Gastroesophageal sphincter (tissue), 4 donors: Measurements from ENCODE around the gene HAUS3. TPM values are rescaled to one million over a fixed set of nuclear protein-coding genes. Genes with fewer than 3 reads are reported as not detected.

ENCODE experiments used
- ATAC-seq: fragments of 150-250 bp; one replicate; pipeline ENCODE4 v1.9.1; 2016; ENCODE audit warnings: mild to moderate bottlenecking, moderate library complexity
- H3K27ac ChIP-seq, 4 donors: fragments of 200-600 bp; sonication (generic) in 3 of 4; 1 replicate in 3 of 4; 2 replicates in 1 of 4; pipeline ENCODE4 v1.5.1; 2016 to 2019
- H3K27me3 ChIP-seq: fragments of 200-600 bp; sonication (generic); one replicate; pipeline ENCODE4 v1.5.1; 2019
- H3K36me3 ChIP-seq, 2 donors: fragments of 200-600 bp; sonication (generic); one replicate each; pipeline ENCODE4 v1.5.1; 2019; ENCODE audit warnings: control low read depth in 1 of 2
- H3K4me1 ChIP-seq, 3 donors: fragments of 200-600 bp; sonication (generic); 1 replicate in 2 of 3; 2 replicates in 1 of 3; pipeline ENCODE4 v1.5.1; 2016 to 2019; ENCODE audit warnings: control low read depth in 2 of 3
- H3K4me3 ChIP-seq, 2 donors: fragments of 200-600 bp; sonication (generic); one replicate each; pipeline ENCODE4 v1.5.1; 2019; ENCODE audit warnings: mild to moderate bottlenecking in 1 of 2, moderate library complexity in 1 of 2
- H3K9me3 ChIP-seq, 3 donors: fragments of 200-600 bp; sonication (generic); one replicate each; pipeline ENCODE4 v1.5.1; 2017 to 2019; ENCODE audit warnings: control low read depth in 2 of 3
- EP300 ChIP-seq: sonication (generic); formaldehyde crosslinking; IDR thresholded peaks from one replicate; pipeline ENCODE4 v1.6.1; 2017; ENCODE audit warnings: antibody characterized with exemption, mild to moderate bottlenecking
- POLR2A ChIP-seq, 2 donors: fragments of 450-650 bp; IDR thresholded peaks; one replicate each; pipeline ENCODE4 v1.6.1; 2017; ENCODE audit warnings: antibody characterized with exemption in 2 of 2, mild to moderate bottlenecking in 2 of 2, moderate library complexity in 1 of 2
- POLR2AphosphoS5 ChIP-seq: sonication (generic); formaldehyde crosslinking; IDR thresholded peaks from one replicate; pipeline ENCODE4 v1.6.1; 2017; ENCODE audit warnings: antibody characterized with exemption
- WGBS, 2 donors: methylation state at CpG; one replicate each; pipeline ENCODE4 v1.1.5; 2018; ENCODE audit warnings: low coverage in 1 of 2; 5-methylcytosine and 5-hydroxymethylcytosine counted together
- total RNA-seq, 4 donors: library from RNA; depleted of rRNA; stranded (reverse); fragments of >200 nt; gene quantifications; one replicate each; pipeline ENCODE4 v1.1.0, GENCODE V29; 2016
- TF ChIP-seq, protein P1 (sequence below), 4 experiments: fragments of 200-600 bp in 2 of 4; fragments of 450-650 bp in 2 of 4; sonication (generic) in 1 of 4; IDR thresholded peaks; one replicate each; pipeline ENCODE4 v1.5.1; 2017 to 2019; ENCODE audit warnings: antibody characterized with exemption in 4 of 4, mild to moderate bottlenecking in 2 of 4, moderate library complexity in 2 of 4

Gene HAUS3
- total RNA-seq, 4 donors from 2014 or later, result 10.0 to 16.3 (median 12.7) TPM

DNA sequence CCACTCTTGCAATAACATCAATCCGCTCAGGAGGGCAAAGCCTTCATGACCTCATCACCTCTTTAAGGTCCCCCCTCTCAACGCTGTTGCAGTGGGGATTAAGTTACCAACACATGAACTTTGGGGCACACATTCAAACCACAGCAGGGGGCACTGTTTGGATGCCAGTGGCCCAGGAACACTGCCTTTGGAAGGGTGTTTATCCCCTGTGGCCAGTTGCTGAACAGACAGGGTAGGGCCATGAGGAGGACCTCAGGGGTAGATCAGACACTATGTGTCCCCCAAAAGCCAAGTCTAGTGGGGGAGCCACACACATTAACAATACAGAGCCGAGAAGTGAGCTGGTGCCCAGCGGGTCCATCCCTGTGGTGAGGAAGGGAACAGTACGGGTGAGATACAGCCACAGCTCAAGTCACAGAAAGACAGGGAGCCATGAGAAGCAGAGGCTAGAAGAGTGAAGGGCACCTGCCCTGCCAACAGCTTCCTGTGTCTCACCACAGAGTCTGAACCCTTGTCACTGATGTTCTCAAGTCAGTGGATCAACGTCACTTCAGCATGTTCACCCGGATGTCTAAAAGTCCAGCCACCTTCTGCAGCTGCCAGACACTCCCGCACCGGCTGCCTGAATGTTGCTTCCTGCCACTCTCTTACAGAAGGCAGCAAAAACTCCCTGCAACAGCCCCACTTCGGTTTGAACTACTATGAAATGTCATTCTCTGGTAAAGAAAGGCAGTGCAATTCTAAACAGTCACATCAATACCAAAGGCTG is 39.8 kb upstream of the HAUS3 start:
- no peaks in the 10 kb centered on the region for H3K9me3 ChIP-seq
- no peaks in the 10 kb centered on the region for H3K36me3 ChIP-seq
- no peaks in the 10 kb centered on the region for H3K27me3 ChIP-seq
- TF ChIP-seq EP300, result no peak
- no peak for TF ChIP-seq POLR2A (IDR thresholded peaks at IDR 0.05)
- TF ChIP-seq POLR2AphosphoS5, result no peak
- TF ChIP-seq, protein P1, sequence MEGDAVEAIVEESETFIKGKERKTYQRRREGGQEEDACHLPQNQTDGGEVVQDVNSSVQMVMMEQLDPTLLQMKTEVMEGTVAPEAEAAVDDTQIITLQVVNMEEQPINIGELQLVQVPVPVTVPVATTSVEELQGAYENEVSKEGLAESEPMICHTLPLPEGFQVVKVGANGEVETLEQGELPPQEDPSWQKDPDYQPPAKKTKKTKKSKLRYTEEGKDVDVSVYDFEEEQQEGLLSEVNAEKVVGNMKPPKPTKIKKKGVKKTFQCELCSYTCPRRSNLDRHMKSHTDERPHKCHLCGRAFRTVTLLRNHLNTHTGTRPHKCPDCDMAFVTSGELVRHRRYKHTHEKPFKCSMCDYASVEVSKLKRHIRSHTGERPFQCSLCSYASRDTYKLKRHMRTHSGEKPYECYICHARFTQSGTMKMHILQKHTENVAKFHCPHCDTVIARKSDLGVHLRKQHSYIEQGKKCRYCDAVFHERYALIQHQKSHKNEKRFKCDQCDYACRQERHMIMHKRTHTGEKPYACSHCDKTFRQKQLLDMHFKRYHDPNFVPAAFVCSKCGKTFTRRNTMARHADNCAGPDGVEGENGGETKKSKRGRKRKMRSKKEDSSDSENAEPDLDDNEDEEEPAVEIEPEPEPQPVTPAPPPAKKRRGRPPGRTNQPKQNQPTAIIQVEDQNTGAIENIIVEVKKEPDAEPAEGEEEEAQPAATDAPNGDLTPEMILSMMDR (IDR thresholded peaks at IDR 0.05), result no peak
- H3K4me3 ChIP-seq, result no peak overlapping the region
- ATAC-seq, result no peak
- WGBS, 2 donors, result 62 to 74% methylated on average over 7 to 10 of the region's 10 CpGs
- H3K4me1 ChIP-seq, result no peaks in the 10 kb centered on the region
- no peak overlapping the region for H3K27ac ChIP-seq

DNA sequence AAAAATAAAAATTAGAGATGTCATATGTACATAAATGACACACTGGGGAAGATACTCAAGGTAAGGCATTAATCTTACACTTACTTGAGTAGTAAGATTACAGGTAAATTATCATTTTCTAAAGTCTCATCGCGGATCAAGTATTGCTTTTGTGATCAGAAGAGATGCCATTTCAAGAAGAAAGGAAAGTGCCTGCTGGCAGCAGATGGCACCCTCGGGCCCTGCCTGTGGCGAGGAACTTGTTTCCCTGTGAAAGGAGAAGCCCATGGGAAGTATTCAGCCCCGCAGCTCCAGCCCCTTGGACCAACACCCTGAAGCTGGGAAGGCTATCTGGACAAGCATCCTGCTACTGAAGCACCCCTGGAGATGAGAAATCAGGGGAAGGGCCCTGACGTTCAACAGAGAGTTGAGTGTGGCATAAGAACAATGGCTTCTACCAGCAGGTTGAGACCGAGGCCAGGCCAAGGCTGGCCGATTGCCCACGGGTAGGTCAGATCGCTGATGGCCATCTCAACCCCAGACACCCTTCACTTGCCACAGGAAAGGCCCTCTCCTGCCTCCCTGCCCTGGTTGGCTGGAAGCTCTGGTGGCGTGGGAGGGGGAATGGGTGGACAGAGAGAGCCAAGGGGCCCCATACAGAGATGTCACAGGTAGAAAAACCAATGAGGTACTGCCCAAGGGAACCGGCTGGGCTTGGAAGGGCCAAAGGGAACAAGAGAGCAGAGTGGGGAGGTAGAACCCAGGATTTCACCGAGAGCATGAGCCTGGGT is 38.8 kb upstream of the HAUS3 start:
- WGBS, 2 donors, result 72 to 83% methylated on average over 8 to 10 of the region's 13 CpGs
- ATAC-seq, result no peak
- no peaks in the 10 kb centered on the region for H3K9me3 ChIP-seq
- no peaks in the 10 kb centered on the region for H3K36me3 ChIP-seq
- no peaks in the 10 kb centered on the region for H3K4me1 ChIP-seq
- no peaks in the 10 kb centered on the region for H3K27me3 ChIP-seq
- TF ChIP-seq EP300 (no peak), POLR2AphosphoS5 (no peak), POLR2A (IDR thresholded peaks at IDR 0.05) (no peak)
- TF ChIP-seq, protein P1 (IDR thresholded peaks at IDR 0.05), result no peak
- no peak overlapping the region for H3K4me3 ChIP-seq
- no peak overlapping the region for H3K27ac ChIP-seq

DNA sequence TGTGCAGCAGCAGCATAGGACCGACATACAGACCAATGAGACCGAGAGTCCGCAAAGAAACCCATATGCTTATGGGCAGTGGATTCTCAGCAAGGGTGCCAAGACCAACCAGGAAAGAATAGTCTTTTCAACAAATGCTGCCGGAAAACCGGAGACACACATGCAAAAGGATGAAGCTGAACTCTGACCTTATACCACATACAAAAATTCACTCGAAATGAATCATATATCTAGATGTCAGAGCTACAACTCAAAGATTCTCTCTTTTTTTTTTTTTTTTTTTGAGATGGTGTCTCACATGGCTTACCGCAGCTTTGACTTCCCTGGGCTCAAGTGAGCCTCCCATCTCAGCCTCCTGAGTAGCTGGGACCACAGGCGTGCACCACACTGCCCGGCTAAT is 36.0 kb upstream of the HAUS3 start:
- Histone ChIP-seq H3K36me3 (peaks cover 0 to 5% of the 10 kb centered on the region in 2 donors), H3K9me3 (no peaks in the 10 kb centered on the region), H3K27ac (no peak overlapping the region), H3K27me3 (no peaks in the 10 kb centered on the region), H3K4me3 (no peak overlapping the region), H3K4me1 (no peaks in the 10 kb centered on the region)
- no peak for ATAC-seq
- TF ChIP-seq POLR2AphosphoS5, result no peak
- no peak for TF ChIP-seq EP300
- TF ChIP-seq POLR2A (IDR thresholded peaks at IDR 0.05), result no peak
- TF ChIP-seq, protein P1 (IDR thresholded peaks at IDR 0.05), result no peak
- WGBS, 2 donors, result 85 to 92% methylated on average over 8 to 9 of the region's 9 CpGs

DNA sequence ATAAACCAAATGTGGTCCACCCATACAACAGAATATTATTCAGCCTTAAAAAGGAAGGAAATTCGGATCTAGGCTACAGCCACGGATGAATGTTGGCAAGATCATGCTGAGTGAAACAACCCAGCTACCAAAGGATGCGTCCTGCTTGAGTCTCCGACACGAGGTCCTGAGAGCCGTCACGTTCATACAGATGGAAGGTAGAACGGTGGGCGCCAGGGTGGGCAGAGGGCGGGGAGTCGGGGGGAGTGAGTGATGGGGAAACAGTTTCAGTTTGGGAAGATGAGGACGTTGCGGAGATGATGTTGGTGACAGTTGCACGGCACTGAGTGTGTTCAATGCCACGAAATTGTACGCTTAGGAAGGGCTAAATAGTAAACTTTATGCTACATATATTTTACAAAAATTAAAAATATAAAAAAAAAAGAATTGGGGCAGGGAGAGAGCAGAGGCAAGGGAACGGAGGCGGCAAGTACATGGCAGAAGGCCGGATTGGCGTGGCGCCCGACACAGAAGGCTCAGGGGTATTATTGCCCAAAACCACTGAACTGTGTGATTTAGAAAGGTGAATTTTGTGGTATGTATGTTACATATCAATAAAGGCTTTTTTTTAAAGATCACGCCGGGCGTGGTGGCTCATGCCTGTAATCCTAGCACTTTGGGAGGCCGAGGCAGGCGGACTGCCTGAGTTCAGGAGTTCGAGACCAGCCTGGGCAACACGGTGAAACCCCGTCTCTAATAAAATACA is 34.8 kb upstream of the HAUS3 start:
- ATAC-seq, result no peak
- 89 to 92% methylated on average over 21 to 22 of the region's 30 CpGs for WGBS, 2 donors
- no peaks in the 10 kb centered on the region for H3K9me3 ChIP-seq
- H3K27ac ChIP-seq, result no peak overlapping the region
- no peaks in the 10 kb centered on the region for H3K4me1 ChIP-seq
- TF ChIP-seq POLR2A (IDR thresholded peaks at IDR 0.05), result no peak
- TF ChIP-seq POLR2AphosphoS5, result no peak
- TF ChIP-seq EP300, result no peak
- TF ChIP-seq, protein P1 (IDR thresholded peaks at IDR 0.05), result no peak
- no peaks in the 10 kb centered on the region for H3K27me3 ChIP-seq
- H3K36me3 ChIP-seq, result peaks cover 0 to 10% of the 10 kb centered on the region in 2 donors
- no peak overlapping the region for H3K4me3 ChIP-seq
